Measurements from ENCODE around the gene GRAP2. TPM values are rescaled to one million over a fixed set of nuclear protein-coding genes. Genes with fewer than 3 reads are reported as not detected.

Gene GRAP2
- total RNA-seq, 1 donor from 2014 or later: not detected

GRCh38 chr22:40001800-40002577 is 101.1 kb downstream of the GRAP2 start:
- Mint-ChIP-seq H3K9me3 (ENCODE audit: unreplicated experiment) (no peaks in the 10 kb centered on the region), H3K27ac (ENCODE audit: unreplicated experiment) (no peak overlapping the region), H3K27me3 (ENCODE audit: unreplicated experiment) (peaks cover 35% of the 10 kb centered on the region), H3K4me3 (ENCODE audit: unreplicated experiment) (no peak overlapping the region), H3K4me1 (ENCODE audit: unreplicated experiment) (peaks cover 12% of the 10 kb centered on the region), H3K36me3 (ENCODE audit: unreplicated experiment) (no peaks in the 10 kb centered on the region)
- DNase-seq (ENCODE audit: extremely low spot score, unreplicated experiment): no peak
- TF ChIP-seq CTCF (IDR thresholded peaks at IDR 0.05): no peak

GRCh38 chr22:40002935-40003715 is 102.2 kb downstream of the GRAP2 start:
- no peak overlapping the region for H3K27ac Mint-ChIP-seq (ENCODE audit: unreplicated experiment)
- no peak for TF ChIP-seq CTCF (IDR thresholded peaks at IDR 0.05)
- H3K9me3 Mint-ChIP-seq (ENCODE audit: unreplicated experiment): no peaks in the 10 kb centered on the region
- no peaks in the 10 kb centered on the region for H3K36me3 Mint-ChIP-seq (ENCODE audit: unreplicated experiment)
- DNase-seq (ENCODE audit: extremely low spot score, unreplicated experiment): no peak
- H3K4me1 Mint-ChIP-seq (ENCODE audit: unreplicated experiment): peaks cover 4% of the 10 kb centered on the region
- no peak overlapping the region for H3K4me3 Mint-ChIP-seq (ENCODE audit: unreplicated experiment)
- peaks cover 36% of the 10 kb centered on the region for H3K27me3 Mint-ChIP-seq (ENCODE audit: unreplicated experiment)

- H3K9me3 Mint-ChIP-seq (ENCODE audit: unreplicated experiment): no peaks in the 10 kb centered on the region
- H3K27me3 Mint-ChIP-seq (ENCODE audit: unreplicated experiment): peaks cover 52% of the 10 kb centered on the region
- no peak overlapping the region for H3K27ac Mint-ChIP-seq (ENCODE audit: unreplicated experiment)
- H3K4me1 Mint-ChIP-seq (ENCODE audit: unreplicated experiment): peaks cover 9% of the 10 kb centered on the region
- no peak for DNase-seq (ENCODE audit: extremely low spot score, unreplicated experiment)
- no peak for TF ChIP-seq CTCF (IDR thresholded peaks at IDR 0.05)
- H3K36me3 Mint-ChIP-seq (ENCODE audit: unreplicated experiment): no peaks in the 10 kb centered on the region
- H3K4me3 Mint-ChIP-seq (ENCODE audit: unreplicated experiment): no peak overlapping the region
Measured at GRCh38 chr22:40004836-40005235, 104.0 kb downstream of the GRAP2 start.

- TF ChIP-seq CTCF (IDR thresholded peaks at IDR 0.05): no peak
- Mint-ChIP-seq H3K27ac (ENCODE audit: unreplicated experiment) (no peak overlapping the region), H3K36me3 (ENCODE audit: unreplicated experiment) (no peaks in the 10 kb centered on the region), H3K4me1 (ENCODE audit: unreplicated experiment) (peaks cover 9% of the 10 kb centered on the region), H3K27me3 (ENCODE audit: unreplicated experiment) (peaks cover 55% of the 10 kb centered on the region), H3K4me3 (ENCODE audit: unreplicated experiment) (no peak overlapping the region), H3K9me3 (ENCODE audit: unreplicated experiment) (no peaks in the 10 kb centered on the region)
- no peak for DNase-seq (ENCODE audit: extremely low spot score, unreplicated experiment)
Measured at GRCh38 chr22:40006641-40007040, 105.8 kb downstream of the GRAP2 start.
